GM23248 (cell line): ENCODE results near the gene MGAT3. TPM values are rescaled to one million over a fixed set of nuclear protein-coding genes. Genes with fewer than 3 reads are reported as not detected.
A peak's percentile ranks its signal among the peaks of the same experiment; 100 is the strongest.

Experiments
- DNase-seq: peaks from one replicate; pipeline ENCODE4 v3.0.0-alpha.2; 2015
- H2AFZ ChIP-seq: fragments of 200-600 bp; sonication (generic); 2 replicates; pipeline ENCODE4 v1.6.1; 2016; ENCODE audit warnings: antibody characterized with exemption
- H3F3A ChIP-seq: fragments of 200-600 bp; sonication (generic); 2 replicates; pipeline ENCODE4 v1.6.1; 2016; ENCODE audit warnings: mild to moderate bottlenecking, antibody characterized with exemption, mixed run types; ENCODE audit not compliant: insufficient read depth
- H3K27ac ChIP-seq: fragments of 200-600 bp; sonication (generic); 2 replicates; pipeline ENCODE4 v1.5.1; 2016; ENCODE audit warnings: mild to moderate bottlenecking
- H3K27me3 ChIP-seq: fragments of 200-600 bp; sonication (generic); replicated peaks from 2 replicates; pipeline ENCODE4 v1.6.1; 2016; ENCODE audit warnings: mild to moderate bottlenecking; ENCODE audit not compliant: insufficient read depth
- H3K36me3 ChIP-seq: fragments of 200-600 bp; sonication (generic); 2 replicates; pipeline ENCODE4 v1.6.1; 2016; ENCODE audit warnings: low read depth, mild to moderate bottlenecking
- H3K4me1 ChIP-seq: fragments of 200-600 bp; sonication (generic); 2 replicates; pipeline ENCODE4 v1.6.1; 2016; ENCODE audit warnings: mild to moderate bottlenecking; ENCODE audit not compliant: insufficient read depth
- H3K4me2 ChIP-seq: fragments of 200-600 bp; sonication (generic); one replicate; pipeline ENCODE4 v1.6.1; 2016; ENCODE audit warnings: mild to moderate bottlenecking; ENCODE audit not compliant: unreplicated experiment
- H3K4me3 ChIP-seq: fragments of 200-600 bp; sonication (generic); 2 replicates; pipeline ENCODE4 v1.5.1; 2016; ENCODE audit warnings: mild to moderate bottlenecking
- H3K79me2 ChIP-seq: fragments of 200-600 bp; sonication (generic); 2 replicates; pipeline ENCODE4 v1.6.1; 2016; ENCODE audit warnings: mild to moderate bottlenecking; ENCODE audit not compliant: insufficient read depth
- H3K9ac ChIP-seq: fragments of 200-600 bp; sonication (generic); 2 replicates; pipeline ENCODE4 v1.6.1; 2016; ENCODE audit warnings: mild to moderate bottlenecking
- H3K9me2 ChIP-seq: fragments of 200-600 bp; sonication (generic); 2 replicates; pipeline ENCODE4 v1.6.1; 2016; ENCODE audit warnings: mixed run types, mild to moderate bottlenecking, moderate library complexity; ENCODE audit not compliant: insufficient read depth
- H3K9me3 ChIP-seq: fragments of 200-600 bp; sonication (generic); one replicate; pipeline ENCODE4 v1.6.1; 2017; ENCODE audit warnings: low read depth
- H4K20me1 ChIP-seq: fragments of 200-600 bp; sonication (generic); 2 replicates; pipeline ENCODE4 v1.6.0; 2016; ENCODE audit not compliant: insufficient read depth
- EZH2 ChIP-seq: fragments of 200-600 bp; sonication (generic); IDR thresholded peaks from 2 replicates; pipeline ENCODE4 v1.6.1; 2018; ENCODE audit warnings: antibody characterized with exemption, mild to moderate bottlenecking; ENCODE audit not compliant: insufficient read depth, poor library complexity, severe bottlenecking
- EZH2phosphoT487 ChIP-seq: fragments of 200-600 bp; sonication (generic); IDR thresholded peaks from 2 replicates; pipeline ENCODE4 v1.6.1; 2018; ENCODE audit warnings: antibody characterized with exemption, moderate library complexity, mild to moderate bottlenecking, low read depth; ENCODE audit not compliant: insufficient read depth
- WGBS, 2 experiments: methylation state at CpG; one replicate each; pipeline ENCODE4 v1.1.6; 2015 to 2017; ENCODE audit warnings: low lambda C conversion rate in 2 of 2, low coverage in 1 of 2; ENCODE audit errors: missing lambda C conversion rate in 2 of 2; 5-methylcytosine and 5-hydroxymethylcytosine counted together
- in situ Hi-C: fragments of 300-500 bp; cut with MboI; formaldehyde crosslinking; loops from 2 replicates; pipeline ENCODE4 v1.15.0; 2020
- polyA plus RNA-seq: library from polyadenylated mRNA; unstranded; fragments of >200 nt; fragmentation: Nextera tagmentation; extraction: Ambion mirVana; gene quantifications from 2 replicates; pipeline ENCODE4 v1.2.1, GENCODE V29; 2016
- total RNA-seq: library from RNA; depleted of rRNA; stranded (reverse); fragments of >200 nt; shearing (Covaris generic); gene quantifications from 2 replicates; pipeline ENCODE4 v1.2.3, GENCODE V29; 2014

Gene MGAT3
- total and polyA plus RNA-seq, 2 experiments from 2014 or later: not detected

- in situ Hi-C loops: no loop called here
- Histone ChIP-seq H3K9ac (no peak overlapping the region), H4K20me1 (no peaks in the 10 kb centered on the region), H3K9me2 (no peaks in the 10 kb centered on the region), H3K27me3 (no peaks in the 10 kb centered on the region), H3K79me2 (no peaks in the 10 kb centered on the region), H3K9me3 (no peaks in the 10 kb centered on the region), H3K4me2 (no peak overlapping the region), H3K27ac (no peak overlapping the region), H3K4me1 (peaks cover 8% of the 10 kb centered on the region), H3K4me3 (no peak overlapping the region), H2AFZ (no peak overlapping the region), H3K36me3 (0 out of 2 replicates have a peak, but pooled peaks cover 3% of the 10 kb centered on the region), H3F3A (no peaks in the 10 kb centered on the region)
- 90 to 91% methylated on average over 25 to 27 of the region's 27 CpGs for WGBS, 2 experiments
- no peak for DNase-seq
- TF ChIP-seq EZH2 (no peak), EZH2phosphoT487 (no peak)
Observed at GRCh38 chr22:39429916-39430575, 26.8 kb upstream of the MGAT3 start.

- Histone ChIP-seq H3K27me3 (no peaks in the 10 kb centered on the region), H4K20me1 (no peaks in the 10 kb centered on the region), H3K79me2 (no peaks in the 10 kb centered on the region), H3K36me3 (0 out of 2 replicates have a peak, but pooled peaks cover 3% of the 10 kb centered on the region), H3K9me2 (no peaks in the 10 kb centered on the region), H3K4me3 (no peak overlapping the region), H3K4me1 (peaks cover 8% of the 10 kb centered on the region), H3K9me3 (no peaks in the 10 kb centered on the region), H3F3A (no peaks in the 10 kb centered on the region), H2AFZ (no peak overlapping the region), H3K9ac (no peak overlapping the region), H3K4me2 (no peak overlapping the region), H3K27ac (no peak overlapping the region)
- DNase-seq: no peak
- TF ChIP-seq EZH2 (no peak), EZH2phosphoT487 (no peak)
- 61 to 74% methylated on average over 10 of the region's 10 CpGs for WGBS, 2 experiments
- in situ Hi-C loops: no loop called here
Observed at GRCh38 chr22:39430576-39431150, 26.1 kb upstream of the MGAT3 start.

- no peak overlapping the region for H3K4me3 ChIP-seq
- H3K36me3 ChIP-seq: no peaks in the 10 kb centered on the region
- H2AFZ ChIP-seq: no peak overlapping the region
- no peaks in the 10 kb centered on the region for H3K9me3 ChIP-seq
- H3F3A ChIP-seq: no peaks in the 10 kb centered on the region
- in situ Hi-C loops: no loop called here
- 88% methylated on average over 11 of the region's 11 CpGs for WGBS, 2 experiments
- H3K27me3 ChIP-seq: no peaks in the 10 kb centered on the region
- DNase-seq: no peak
- H3K27ac ChIP-seq: peak overlapping the region; percentile 27
- no peaks in the 10 kb centered on the region for H3K79me2 ChIP-seq
- H4K20me1 ChIP-seq: no peaks in the 10 kb centered on the region
- peaks cover 8% of the 10 kb centered on the region for H3K4me1 ChIP-seq
- no peaks in the 10 kb centered on the region for H3K9me2 ChIP-seq
- TF ChIP-seq EZH2 (no peak), EZH2phosphoT487 (no peak)
- H3K9ac ChIP-seq: 0 out of 2 replicates have a peak overlapping the region, but pooled peaks have one; percentile 13
- H3K4me2 ChIP-seq: no peak overlapping the region
Observed at GRCh38 chr22:39431216-39431801, 25.5 kb upstream of the MGAT3 start.

GRCh38 chr22:39431821-39432251 is 25.0 kb upstream of the MGAT3 start:
- no peak overlapping the region for H2AFZ ChIP-seq
- 52 to 54% methylated on average over 8 of the region's 8 CpGs for WGBS, 2 experiments
- in situ Hi-C loops: no loop called here

More at GRCh38 chr22:39431821-39432251, 25.0 kb upstream of the MGAT3 start:
- DNase-seq: peak; percentile 62
- H3K27me3 ChIP-seq: no peaks in the 10 kb centered on the region
- H3K36me3 ChIP-seq: no peaks in the 10 kb centered on the region
- H4K20me1 ChIP-seq: no peaks in the 10 kb centered on the region
- no peaks in the 10 kb centered on the region for H3K9me3 ChIP-seq
- H3K4me2 ChIP-seq: no peak overlapping the region
- no peaks in the 10 kb centered on the region for H3F3A ChIP-seq
- H3K27ac ChIP-seq: peak overlapping the region; percentile 27; the same call in 1 of the 2 replicates
- no peaks in the 10 kb centered on the region for H3K79me2 ChIP-seq
- no peaks in the 10 kb centered on the region for H3K9me2 ChIP-seq
- TF ChIP-seq EZH2: no peak
- TF ChIP-seq EZH2phosphoT487: no peak
- no peak overlapping the region for H3K4me3 ChIP-seq
- H3K4me1 ChIP-seq: peaks cover 8% of the 10 kb centered on the region
- H3K9ac ChIP-seq: no peak overlapping the region
